Stimulated activated CD8-positive, alpha-beta memory T cell treated with anti-CD3 and anti-CD28 coated beads, Interleukin-4, amount 100 ng/mL, for 4 hours (primary cell): ENCODE data around the gene ISG20.

Experiments used
- DNase-seq, 2 donors: peaks; one replicate each; pipeline ENCODE4 v3.0.0-alpha.2; 2020; ENCODE audit warnings: low read depth in 2 of 2, low spot score in 1 of 2

ISG20 gene

DNA sequence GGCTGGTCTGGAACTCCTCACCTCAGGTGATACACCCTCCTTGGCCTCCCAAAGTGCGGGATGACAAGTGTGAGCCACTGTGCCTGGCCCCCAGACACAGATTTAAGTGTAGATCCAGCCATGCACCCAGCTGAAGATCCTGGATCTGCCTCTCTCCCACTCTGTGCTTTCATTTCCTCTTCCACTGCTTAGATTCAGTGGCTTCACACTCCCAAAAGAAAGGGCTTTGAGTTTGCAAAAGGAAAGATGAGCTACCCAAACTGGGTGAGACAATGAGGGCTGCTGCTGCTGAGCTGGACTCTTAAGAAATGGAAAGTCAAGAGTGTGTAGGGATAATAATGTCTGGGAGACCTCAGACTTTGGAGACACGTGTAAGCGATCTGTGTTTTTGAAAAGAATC, 45.5 kb downstream of the ISG20 start:
- no peak for DNase-seq

DNA sequence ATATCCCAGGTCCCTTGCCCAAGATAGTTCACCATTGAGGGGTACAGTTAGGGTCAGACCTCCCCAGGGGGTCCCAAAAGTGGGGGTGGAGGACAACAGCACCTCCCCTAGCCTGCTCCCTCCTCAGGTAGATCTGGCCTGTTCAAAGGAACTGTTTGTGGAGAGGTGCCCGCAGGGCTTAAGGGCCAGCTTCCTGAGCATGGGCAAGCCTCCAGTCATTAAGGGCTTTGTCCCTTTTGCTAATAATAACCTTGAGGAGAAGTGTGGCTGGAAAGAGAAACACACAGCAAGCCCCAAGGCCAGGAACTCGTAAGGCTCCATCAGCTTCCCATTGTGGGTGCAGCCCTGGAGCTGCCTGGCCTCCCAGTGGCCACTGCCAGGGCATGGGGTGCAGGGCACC, 47.4 kb downstream of the ISG20 start:
- no peak for DNase-seq

- DNase-seq = no peak
These were observed 49.6 kb downstream of the ISG20 start for GRCh38 chr15:88688394-88688933.

DNA sequence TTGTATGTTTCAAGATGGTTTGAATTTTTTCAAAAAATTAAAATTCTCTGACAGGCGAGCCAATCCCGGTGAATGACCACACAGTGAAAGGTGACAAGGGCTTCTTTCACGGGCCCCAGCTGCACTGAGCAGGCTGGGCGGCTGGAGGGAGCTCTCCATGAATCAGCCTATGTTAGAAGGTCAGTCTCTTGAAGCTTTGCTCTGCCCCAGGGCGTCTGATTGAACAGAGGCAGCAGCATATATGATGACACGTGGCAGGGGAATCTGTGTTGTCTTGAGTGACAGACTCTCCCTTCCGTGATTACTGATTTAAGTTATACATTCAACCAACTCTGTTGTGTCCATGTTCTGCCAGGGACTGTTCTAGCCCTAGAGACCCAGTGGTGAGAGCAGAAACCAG, 51.5 kb downstream of the ISG20 start:
- DNase-seq = no peak

GRCh38 chr15:88693191-88693590, 54.4 kb downstream of the ISG20 start:
- no peak for DNase-seq

DNA sequence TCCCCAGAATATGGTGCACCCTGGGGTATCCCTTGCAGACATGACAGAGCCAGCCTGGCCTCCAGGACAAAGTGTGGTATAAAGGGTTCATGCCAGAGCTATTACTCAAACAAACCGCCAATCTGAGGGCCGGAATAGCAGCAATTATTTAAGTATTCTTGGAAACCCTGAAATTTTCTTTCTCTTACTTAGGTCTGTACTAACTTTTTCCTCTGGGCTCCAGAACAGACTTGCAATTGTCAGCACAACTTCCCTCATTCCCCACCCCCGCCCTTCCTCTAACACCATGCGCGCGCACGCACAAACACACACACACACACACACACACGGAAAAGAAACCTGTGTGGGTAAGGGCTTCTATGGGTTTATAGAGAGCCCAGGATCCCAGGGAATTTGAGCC, 56.3 kb downstream of the ISG20 start:
- DNase-seq = no peak

- no peak for DNase-seq
These were observed 57.0 kb downstream of the ISG20 start for GRCh38 chr15:88695691-88696251.

DNA sequence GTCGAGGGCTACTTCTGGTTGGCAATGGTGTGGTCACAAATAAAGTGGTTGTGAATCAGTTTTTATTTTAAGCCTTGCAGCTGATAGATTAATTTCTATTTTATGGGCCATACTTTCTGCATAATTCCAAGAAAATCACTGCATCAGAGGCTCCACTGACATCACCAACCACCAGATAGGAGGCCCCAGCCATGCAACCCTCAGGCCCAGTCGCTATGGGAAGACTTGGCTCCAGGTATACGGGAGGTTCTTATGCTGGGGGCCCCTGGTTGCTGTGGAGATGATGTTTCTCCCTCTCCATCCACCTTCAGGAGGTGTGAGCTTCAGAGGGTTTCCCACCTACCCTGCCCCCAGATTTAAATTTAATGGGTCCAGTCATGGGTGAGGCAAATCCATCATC, 57.4 kb downstream of the ISG20 start:
- DNase-seq = no peak

DNA sequence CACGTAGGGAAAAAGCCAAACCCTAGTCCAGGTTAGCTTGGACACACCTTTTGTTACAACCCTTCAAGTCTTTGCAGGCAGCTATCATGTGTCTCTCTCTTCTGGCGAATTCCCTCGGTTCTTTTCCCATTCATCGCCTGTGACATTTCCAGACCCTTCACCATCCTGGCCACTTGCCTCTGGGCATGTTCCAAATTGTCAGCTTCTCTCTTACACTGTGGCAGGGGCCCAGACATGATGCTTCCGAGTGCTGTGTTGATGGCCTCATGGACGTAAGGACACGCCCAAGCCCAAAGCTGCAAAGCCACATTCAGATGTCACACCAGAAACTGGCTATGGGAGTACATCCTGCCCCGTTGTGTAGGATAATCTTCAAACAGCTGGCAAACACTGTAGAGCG, 58.5 kb downstream of the ISG20 start:
- no peak for DNase-seq

- no peak for DNase-seq
These were observed 61.0 kb downstream of the ISG20 start for GRCh38 chr15:88699861-88700260.

- no peak for DNase-seq
These were observed 61.9 kb downstream of the ISG20 start for GRCh38 chr15:88700716-88701115.

- peak in 1 of 2 donors; percentile 6 for DNase-seq
These were observed 62.8 kb downstream of the ISG20 start for GRCh38 chr15:88701561-88702095.

GRCh38 chr15:88702983-88703382, 64.2 kb downstream of the ISG20 start:
- DNase-seq = no peak

GRCh38 chr15:88703533-88703932, 64.7 kb downstream of the ISG20 start:
- no peak for DNase-seq

DNA sequence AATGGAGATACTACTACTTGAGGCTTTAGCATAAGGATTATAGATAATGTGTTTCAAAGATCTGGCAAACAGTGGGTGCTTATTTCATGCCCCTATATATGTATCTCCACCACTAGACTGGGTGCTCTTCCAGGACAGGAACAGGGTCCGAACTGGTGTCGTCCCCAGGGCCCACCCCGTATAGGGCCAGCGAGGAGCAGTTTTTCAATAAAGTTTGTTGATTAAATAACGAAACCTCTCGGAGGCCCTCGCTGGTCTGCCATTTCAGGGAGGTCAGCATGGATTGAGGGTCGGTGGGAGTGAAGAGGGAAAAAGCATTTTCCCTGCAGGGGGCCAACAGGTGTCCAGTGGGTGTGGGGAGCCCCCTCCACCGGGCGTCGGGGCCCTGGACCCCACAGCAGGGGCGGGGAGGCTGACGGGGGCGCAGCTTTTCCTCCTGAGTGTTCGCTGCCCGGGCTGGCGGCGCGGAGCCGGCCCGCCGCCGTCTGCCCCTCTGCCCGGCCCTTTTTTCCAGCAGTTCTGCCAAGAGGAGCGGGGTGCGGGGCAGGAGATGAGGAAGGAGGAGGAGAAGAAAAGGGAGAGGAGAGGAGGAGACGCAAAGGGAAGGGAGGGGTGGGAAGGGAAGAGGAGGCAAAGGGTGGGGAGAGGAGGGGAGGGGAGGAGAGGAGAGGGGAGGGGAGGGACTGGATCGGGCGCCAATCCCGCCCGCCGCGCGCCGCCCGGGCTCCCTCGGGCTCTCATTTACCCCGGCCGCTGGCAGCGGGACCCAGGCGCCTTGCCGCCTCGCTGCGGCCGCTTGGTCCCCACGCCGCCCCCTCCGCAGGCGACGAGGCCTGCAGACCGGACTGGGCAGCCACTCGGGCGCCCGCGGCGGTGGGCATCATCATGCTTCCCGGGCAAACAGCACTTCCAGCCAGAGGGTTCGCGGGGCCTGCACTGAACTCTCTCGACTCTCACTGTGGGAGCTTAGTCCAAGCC, 66.3 kb downstream of the ISG20 start:
- DNase-seq = no peak

DNA sequence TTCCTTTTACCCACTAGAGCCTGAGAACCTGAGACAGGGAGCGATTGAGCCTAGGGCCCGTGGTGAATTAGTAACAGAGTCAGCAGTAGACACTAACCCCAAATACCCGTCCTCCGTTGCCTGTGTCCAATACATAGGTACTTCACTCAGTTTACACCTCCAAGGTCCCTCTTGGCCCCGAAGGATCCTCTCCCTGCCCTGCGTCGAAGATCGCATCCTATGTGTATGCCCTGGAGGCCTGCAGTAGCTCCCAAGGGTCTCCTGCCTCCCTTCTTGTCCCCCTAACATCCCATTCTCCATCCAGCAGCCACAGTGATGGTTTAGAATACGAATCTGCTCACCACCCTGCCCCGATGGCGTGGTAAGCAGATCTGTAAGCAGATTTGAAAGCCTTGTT, 67.0 kb downstream of the ISG20 start:
- DNase-seq = no peak
